ENCODE results near the gene PARD3B. TPM values are rescaled to one million over a fixed set of nuclear protein-coding genes. Genes with fewer than 3 reads are reported as not detected.

PARD3B gene
- total and polyA plus RNA-seq, 2 of the 8 experiments (the other 6 are each of a cell fraction or from before 2014, with no cell fraction given) = 1.2 to 5.7 TPM

DNA sequence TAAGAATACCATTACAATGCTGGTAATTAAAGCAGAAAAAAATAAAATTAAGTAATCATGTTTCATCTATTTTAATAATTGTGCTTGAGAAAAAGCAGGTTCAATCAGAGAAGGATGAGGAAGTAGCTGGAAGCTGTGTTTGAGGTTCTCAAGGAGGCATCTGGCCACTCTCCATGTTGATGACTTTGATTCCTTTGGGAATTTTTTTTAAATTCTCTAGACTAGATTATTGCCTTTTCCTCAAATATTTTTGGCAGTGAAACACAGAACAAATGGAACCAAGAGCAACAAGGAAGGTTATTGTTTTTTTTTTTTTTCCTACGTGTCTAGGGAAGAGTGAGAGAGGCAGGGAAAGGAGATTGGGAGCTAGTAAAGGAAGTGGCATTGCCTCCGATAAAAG, 1037.1 kb downstream of the PARD3B start:
- no peak overlapping the region for H3K14ac ChIP-seq (ENCODE audit: insufficient read length)
- no peak overlapping the region for H4K91ac ChIP-seq (replicated peaks; ENCODE audit: insufficient read length, low read length)
- FAIRE-seq = no peak
- no peak overlapping the region for H3K9ac ChIP-seq (replicated peaks in 1 of 4; ENCODE audit: extremely low read depth in 1 of 4, low read depth in 3 of 4, low read length in 3 of 4)
- no peaks in the 10 kb centered on the region for H3K27me3 ChIP-seq (replicated peaks in 1 of 4; ENCODE audit: control insufficient read depth in 3 of 4, extremely low read depth in 1 of 4, insufficient read depth in 3 of 4, low read length in 3 of 4)
- H3K23ac ChIP-seq (ENCODE audit: insufficient read length) = no peak overlapping the region
- H3K4me2 ChIP-seq (ENCODE audit: insufficient read depth in 1 of 2, low read depth in 2 of 2, low read length in 2 of 2) = no peak overlapping the region
- no peaks in the 10 kb centered on the region for H4K20me1 ChIP-seq (replicated peaks in 1 of 2; ENCODE audit: control insufficient read depth in 1 of 2, insufficient read depth in 2 of 2, low read length in 2 of 2)
- POLR2A ChIA-PET (ENCODE audit: partially characterized antibody) = no interaction called here
- H3K56ac ChIP-seq (replicated peaks; ENCODE audit: insufficient read length, low read depth, low read length) = no peak overlapping the region
- H2BK20ac ChIP-seq (ENCODE audit: low read length) = no peak overlapping the region
- CTCF ChIA-PET (ENCODE audit: partially characterized antibody) = interaction anchor here (0.8 to 1.6 kb wide), 3 partner anchors 17 to 55 kb away, joined by 3 to 4 read pairs (median 3); no protein-coding TSS in a partner anchor
- no peaks in the 10 kb centered on the region for H3K4me1 ChIP-seq (replicated peaks in 1 of 4; ENCODE audit: control insufficient read depth in 3 of 4, insufficient read depth in 4 of 4, low read length in 3 of 4)
- H2BK5ac ChIP-seq (ENCODE audit: low read depth, low read length) = no peak overlapping the region
- no peak overlapping the region for H3K18ac ChIP-seq (ENCODE audit: extremely low read depth, low read length)
- H2BK120ac ChIP-seq (replicated peaks; ENCODE audit: low read depth, low read length) = no peak overlapping the region
- no peak overlapping the region for H2BK12ac ChIP-seq (ENCODE audit: low read depth, low read length)
- H4K8ac ChIP-seq (ENCODE audit: extremely low read depth, insufficient read depth, low read length) = no peak overlapping the region
- H2AK5ac ChIP-seq (ENCODE audit: low read depth, low read length) = no peak overlapping the region
- H3K23me2 ChIP-seq (ENCODE audit: low read depth, low read length) = no peaks in the 10 kb centered on the region
- WGBS, 2 experiments (ENCODE audit: extremely low coverage in 1 of 2, insufficient coverage in 1 of 2, insufficient read length in 1 of 2, insufficient replicate concordance in 2 of 2, low coverage in 1 of 2, low lambda C conversion rate in 2 of 2, missing lambda C conversion rate in 1 of 2) = 80% methylated on average over 2 of the region's 2 CpGs; no CpG with 5 or more reads in 1 of the 2 experiments
- H3K9me3 ChIP-seq (ENCODE audit: insufficient read depth in 2 of 2, low read depth in 1 of 2, low read length in 1 of 2) = no peaks in the 10 kb centered on the region
- no peak overlapping the region for H3K27ac ChIP-seq (ENCODE audit: low read depth, low read length)
- no peak overlapping the region for H2AFZ ChIP-seq (ENCODE audit: low read length)
- H3K4me3 ChIP-seq (ENCODE audit: extremely low read depth in 1 of 4, insufficient read depth in 2 of 4, low read depth in 3 of 4, low read length in 4 of 4) = no peak overlapping the region
- H4K5ac ChIP-seq (ENCODE audit: insufficient read length, low read depth, low read length) = no peak overlapping the region
- no peaks in the 10 kb centered on the region for H3K36me3 ChIP-seq (ENCODE audit: control insufficient read depth in 2 of 4, insufficient read depth in 4 of 4, low read length in 3 of 4)
- H3K4ac ChIP-seq (replicated peaks; ENCODE audit: insufficient read length, low read depth, low read length) = no peak overlapping the region
- H2BK15ac ChIP-seq (ENCODE audit: low read length) = no peak overlapping the region
- no peaks in the 10 kb centered on the region for H3K79me2 ChIP-seq (ENCODE audit: control insufficient read depth in 1 of 2, insufficient read depth in 2 of 2, low read length in 2 of 2)
- H3K79me1 ChIP-seq (ENCODE audit: low read depth, low read length) = no peaks in the 10 kb centered on the region
- no peak for DNase-seq (ENCODE audit: low read depth in 1 of 2, low spot score in 2 of 2)

All from H1 (cell line).